ENCODE measurements around the gene PASK. TPM values are rescaled to one million over a fixed set of nuclear protein-coding genes. Genes with fewer than 3 reads are reported as not detected.
A peak's percentile ranks its signal among the peaks of the same experiment; 100 is the strongest.

The PASK gene
- total RNA-seq, 2 experiments from 2014 or later = 62.9 to 88.1 TPM

DNA sequence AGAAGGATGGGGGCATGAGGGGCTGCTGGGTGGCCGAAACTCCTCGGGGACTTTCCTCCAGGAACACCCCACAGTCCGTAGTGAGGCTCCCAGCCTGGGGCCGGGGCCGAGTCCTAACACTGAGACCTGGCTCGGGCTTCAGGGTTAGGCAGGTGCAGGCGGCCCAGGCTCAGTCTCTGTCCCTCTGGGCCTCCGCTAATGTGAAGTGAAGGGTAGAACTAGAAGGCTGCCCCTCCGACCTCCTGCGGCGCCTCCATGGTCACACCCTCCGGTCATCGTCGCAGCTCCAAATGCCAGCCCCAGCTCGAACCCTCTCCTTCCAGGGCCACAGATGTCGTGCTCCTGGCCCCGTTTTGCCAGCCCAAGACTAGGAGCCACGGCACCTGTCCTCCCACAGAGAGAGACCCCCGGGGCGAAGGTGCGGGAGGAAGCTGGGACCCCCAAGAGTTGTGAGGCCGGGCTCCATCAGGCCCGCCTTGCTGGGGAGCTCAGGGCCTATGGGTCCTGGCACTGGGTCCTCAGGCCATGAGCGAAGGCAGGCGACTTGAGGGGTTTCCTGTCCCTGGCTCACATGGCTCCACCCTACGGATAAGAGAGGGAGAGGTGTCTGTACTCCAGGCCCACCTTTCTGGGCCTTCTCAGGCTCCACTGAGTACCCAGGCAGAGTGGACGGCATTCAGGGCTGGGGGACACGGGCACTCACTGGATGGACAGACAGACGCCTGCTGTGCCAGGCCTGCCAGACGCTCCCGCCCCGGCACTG, 40.0 kb upstream of the PASK start:
- H3K9me3 Mint-ChIP-seq (ENCODE audit: low read depth) = no peaks in the 10 kb centered on the region
- no peak overlapping the region for H3K4me3 Mint-ChIP-seq
- CTCF ChIA-PET = no interaction called here
- no peak for ATAC-seq
- intact Hi-C loops (cut with DNase I, micrococcal nuclease) = no loop called here
- H3K4me1 Mint-ChIP-seq = no peaks in the 10 kb centered on the region
- no peak overlapping the region for H3K27ac Mint-ChIP-seq
- peaks cover 5% of the 10 kb centered on the region for H3K36me3 Mint-ChIP-seq (ENCODE audit: low read depth)
- POLR2A ChIA-PET = no interaction called here
- no peaks in the 10 kb centered on the region for H3K27me3 Mint-ChIP-seq
- no peak for DNase-seq

DNA sequence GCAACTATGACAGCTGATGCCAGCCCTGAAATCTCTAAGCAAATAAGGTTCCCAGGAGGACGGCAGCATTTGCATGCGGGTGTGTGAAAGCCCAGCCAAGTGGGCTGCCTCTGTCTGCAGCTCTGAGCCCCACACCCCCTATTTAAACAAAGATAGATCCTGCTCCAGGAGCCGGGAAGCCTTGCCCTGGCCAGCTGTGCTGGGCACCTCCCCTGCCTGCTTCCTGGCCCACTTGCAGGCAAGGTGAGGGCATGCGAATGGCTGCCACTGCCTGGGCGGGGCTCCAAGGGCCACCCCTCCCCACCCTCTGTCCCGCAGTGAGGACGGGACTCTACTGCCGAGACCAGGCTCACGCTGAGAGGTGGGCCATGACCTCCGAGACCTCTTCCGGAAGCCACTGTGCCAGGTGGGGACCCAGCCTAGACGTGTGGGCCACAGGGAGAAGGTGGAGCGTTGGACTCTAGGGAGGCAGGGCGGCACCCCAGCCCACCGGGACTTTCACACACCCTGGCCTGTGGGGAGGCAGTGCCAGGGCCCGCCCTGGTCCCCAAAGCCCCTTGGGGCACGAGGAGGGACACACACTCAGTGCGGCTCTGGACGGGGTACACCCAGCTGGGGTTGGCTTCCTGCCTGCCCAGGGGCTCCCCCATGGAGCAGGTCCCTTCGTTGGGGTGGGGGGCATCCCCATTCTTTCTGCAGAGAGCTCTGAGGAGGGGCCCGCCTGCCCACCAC, 39.3 kb upstream of the PASK start, which contains the start of gene ANO7:
ANO7 (plus strand) TSS at position 317 of the 732 bp plus-strand sequence. CDS start 1,387 bp downstream, outside the sequence.
- intact Hi-C loops (cut with DNase I, micrococcal nuclease) = no loop called here
- H3K36me3 Mint-ChIP-seq (ENCODE audit: low read depth) = peaks cover 5% of the 10 kb centered on the region
- ChIA-PET POLR2A (no interaction called here), CTCF (interaction anchor here (0.6 kb wide), 1 partner anchor 12 kb away, joined by 3 read pairs; no protein-coding TSS in a partner anchor)
- ATAC-seq = no peak
- H3K27me3 Mint-ChIP-seq = no peaks in the 10 kb centered on the region
- H3K4me3 Mint-ChIP-seq = no peak within 1 kb of the TSS
- H3K27ac Mint-ChIP-seq = no peak within 1 kb of the TSS
- no peaks in the 10 kb centered on the region for H3K9me3 Mint-ChIP-seq (ENCODE audit: low read depth)
- no peaks in the 10 kb centered on the region for H3K4me1 Mint-ChIP-seq
- no peak for DNase-seq

DNA sequence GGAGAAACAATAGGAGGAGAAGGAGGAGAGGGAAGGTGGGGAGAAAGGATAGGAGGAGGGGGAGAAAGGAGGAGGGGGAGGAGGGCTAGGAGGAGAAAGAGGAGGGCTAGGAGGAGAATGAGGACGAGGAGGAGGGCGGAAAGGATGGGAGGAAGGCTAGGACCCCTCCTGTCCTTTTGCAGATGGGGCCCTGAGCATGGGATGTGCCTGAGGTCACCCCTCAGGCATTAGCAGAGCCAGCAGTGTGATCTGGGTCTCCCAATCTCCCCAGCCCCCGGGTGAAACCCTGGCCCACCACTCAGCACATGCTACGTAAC, 38.6 kb upstream of the PASK start:
- POLR2A ChIA-PET = no interaction called here
- H3K4me1 Mint-ChIP-seq = no peaks in the 10 kb centered on the region
- CTCF ChIA-PET = interaction anchor here (0.6 kb wide), 1 partner anchor 13 kb away, joined by 3 read pairs; no protein-coding TSS in a partner anchor

DNA sequence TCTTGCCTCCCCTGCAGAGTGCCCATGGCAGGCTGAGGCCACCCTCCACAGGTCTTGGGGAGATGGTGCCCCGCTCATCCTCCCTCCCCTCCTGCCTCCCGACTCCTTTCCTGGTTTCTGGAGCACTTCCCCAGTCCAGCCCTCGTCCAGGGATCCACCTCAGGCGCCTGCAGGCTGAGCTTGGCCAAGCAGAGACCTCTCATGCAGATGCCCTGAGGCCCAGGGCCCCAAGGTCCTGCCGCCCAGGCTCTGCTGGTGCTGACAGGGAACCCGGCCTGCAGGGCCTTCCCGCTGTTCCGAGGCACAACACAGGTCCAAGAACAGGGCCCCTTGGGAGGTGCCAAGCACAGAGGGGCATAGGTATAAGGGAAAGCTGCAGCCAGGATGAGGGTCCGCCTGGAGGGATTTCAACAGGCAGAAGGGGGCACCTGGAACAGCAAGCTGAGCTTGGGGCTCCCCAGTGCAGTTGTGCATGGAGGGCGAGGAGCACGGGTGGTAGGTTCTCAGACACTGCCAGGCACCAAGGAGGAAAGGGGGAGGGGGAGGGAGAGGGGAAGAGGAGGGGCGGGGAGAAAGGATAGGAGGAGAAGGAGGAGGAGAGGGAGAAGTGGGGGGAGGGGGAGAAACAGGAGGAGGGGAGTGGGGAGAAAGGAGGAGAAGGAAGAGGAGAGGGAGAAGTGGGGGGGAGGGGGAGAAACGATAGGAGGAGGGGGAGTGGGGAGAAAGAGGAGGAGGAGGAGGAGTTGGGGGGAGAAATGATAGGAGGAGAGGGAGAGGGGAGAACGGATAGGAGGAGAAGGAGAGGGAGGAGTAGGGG, 38.0 kb upstream of the PASK start:
- POLR2A ChIA-PET = no interaction called here
- H3K4me1 Mint-ChIP-seq = no peaks in the 10 kb centered on the region
- no peak overlapping the region for H3K27ac Mint-ChIP-seq
- H3K4me3 Mint-ChIP-seq = no peak overlapping the region
- DNase-seq (no peak), ATAC-seq (no peak)
- CTCF ChIA-PET = interaction anchor here (0.7 kb wide), 1 partner anchor 25 kb away, joined by 3 read pairs; no protein-coding TSS in a partner anchor
- no peaks in the 10 kb centered on the region for H3K9me3 Mint-ChIP-seq (ENCODE audit: low read depth)
- no peaks in the 10 kb centered on the region for H3K27me3 Mint-ChIP-seq
- intact Hi-C loops (cut with DNase I, micrococcal nuclease) = no loop called here
- peaks cover 9% of the 10 kb centered on the region for H3K36me3 Mint-ChIP-seq (ENCODE audit: low read depth)

More for the DNA sequence above, 38.6 kb upstream of the PASK start:
- no peak overlapping the region for H3K27ac Mint-ChIP-seq
- H3K36me3 Mint-ChIP-seq (ENCODE audit: low read depth) = peaks cover 5% of the 10 kb centered on the region
- DNase-seq (no peak), ATAC-seq (no peak)
- no peaks in the 10 kb centered on the region for H3K9me3 Mint-ChIP-seq (ENCODE audit: low read depth)
- no peaks in the 10 kb centered on the region for H3K27me3 Mint-ChIP-seq
- intact Hi-C loops (cut with DNase I, micrococcal nuclease) = no loop called here
- H3K4me3 Mint-ChIP-seq = no peak overlapping the region

DNA sequence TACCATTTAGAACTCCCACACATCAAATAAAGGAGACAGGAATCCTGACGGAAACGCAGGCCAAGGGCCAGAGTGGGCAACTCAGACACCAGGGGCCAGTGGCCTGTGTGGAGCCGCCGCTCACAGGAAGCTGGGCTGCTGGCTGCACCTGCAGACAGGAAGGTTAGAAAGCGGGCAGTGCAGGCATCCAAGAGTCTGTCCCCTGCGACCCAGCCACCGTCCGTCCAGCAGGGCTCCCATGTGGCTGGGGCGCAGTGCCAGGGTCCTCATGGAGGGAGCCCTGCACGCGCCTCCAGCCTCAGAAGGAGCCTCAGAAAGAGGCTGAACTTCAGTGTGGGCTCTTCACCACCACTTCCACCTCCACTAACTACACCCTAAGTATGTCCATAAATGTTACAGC, 36.7 kb upstream of the PASK start:
- H3K4me3 Mint-ChIP-seq = no peak overlapping the region
- no peaks in the 10 kb centered on the region for H3K9me3 Mint-ChIP-seq (ENCODE audit: low read depth)
- intact Hi-C loops (cut with DNase I, micrococcal nuclease) = no loop called here
- H3K4me1 Mint-ChIP-seq = no peaks in the 10 kb centered on the region
- H3K36me3 Mint-ChIP-seq (ENCODE audit: low read depth) = peaks cover 11% of the 10 kb centered on the region
- no peaks in the 10 kb centered on the region for H3K27me3 Mint-ChIP-seq
- no peak overlapping the region for H3K27ac Mint-ChIP-seq
- DNase-seq (no peak), ATAC-seq (no peak)
- ChIA-PET POLR2A (no interaction called here), CTCF (no interaction called here)

DNA sequence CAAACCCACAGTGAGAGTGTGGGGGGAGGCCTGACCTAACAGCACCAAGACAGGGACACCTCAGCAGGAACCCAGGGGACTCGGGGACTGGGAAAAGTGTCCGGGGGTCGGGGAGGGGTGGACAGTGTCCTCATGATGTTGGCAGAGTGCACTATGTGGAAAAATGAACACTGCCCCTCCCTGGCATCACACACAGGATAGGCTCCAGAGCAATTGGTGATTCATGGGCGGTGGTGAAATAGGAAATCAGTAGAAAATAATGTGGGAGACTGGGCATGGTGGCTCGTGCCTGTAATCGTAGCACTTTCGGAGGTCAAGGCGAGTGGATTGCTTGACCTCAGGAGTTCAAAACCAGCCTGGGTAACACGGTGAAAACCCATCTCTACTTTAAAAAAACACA, 35.6 kb upstream of the PASK start:
- H3K27me3 Mint-ChIP-seq = no peaks in the 10 kb centered on the region
- DNase-seq = no peak
- H3K36me3 Mint-ChIP-seq (ENCODE audit: low read depth) = peaks cover 14% of the 10 kb centered on the region
- ATAC-seq = no peak
- H3K4me1 Mint-ChIP-seq = peaks cover 3% of the 10 kb centered on the region
- ChIA-PET CTCF (interaction anchor here (0.7 kb wide), 1 partner anchor 198 kb away, joined by 3 read pairs; no protein-coding TSS in a partner anchor), POLR2A (no interaction called here)
- no peak overlapping the region for H3K27ac Mint-ChIP-seq
- no peaks in the 10 kb centered on the region for H3K9me3 Mint-ChIP-seq (ENCODE audit: low read depth)
- no peak overlapping the region for H3K4me3 Mint-ChIP-seq
- intact Hi-C loops (cut with DNase I, micrococcal nuclease) = no loop called here

DNA sequence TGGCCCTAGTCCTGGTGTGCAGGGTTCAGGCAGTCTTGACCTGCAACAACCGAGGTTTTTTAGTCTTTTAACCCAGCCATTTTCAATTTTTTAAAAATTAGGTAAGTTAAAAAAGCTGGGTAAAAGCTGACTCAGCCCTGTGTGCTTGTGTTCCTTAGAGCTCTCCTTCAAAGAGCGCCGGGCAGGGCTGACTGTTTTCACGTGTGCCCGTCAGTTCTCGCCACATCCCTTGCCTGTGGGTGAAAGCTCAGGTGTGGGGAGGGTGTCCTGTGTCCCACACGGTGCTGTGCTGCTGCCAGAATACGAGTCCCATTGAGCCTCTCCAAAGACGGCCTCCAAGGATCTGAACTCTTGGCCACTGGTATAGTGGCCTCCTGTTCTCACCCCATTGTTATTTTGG, 33.9 kb upstream of the PASK start:
- no peaks in the 10 kb centered on the region for H3K27me3 Mint-ChIP-seq
- ChIA-PET POLR2A (no interaction called here), CTCF (no interaction called here)
- intact Hi-C loops (cut with DNase I, micrococcal nuclease) = no loop called here
- H3K4me1 Mint-ChIP-seq = peaks cover 13% of the 10 kb centered on the region
- no peaks in the 10 kb centered on the region for H3K9me3 Mint-ChIP-seq (ENCODE audit: low read depth)
- DNase-seq (no peak), ATAC-seq (no peak)
- H3K27ac Mint-ChIP-seq = no peak overlapping the region
- H3K36me3 Mint-ChIP-seq (ENCODE audit: low read depth) = peaks cover 26% of the 10 kb centered on the region
- H3K4me3 Mint-ChIP-seq = no peak overlapping the region

DNA sequence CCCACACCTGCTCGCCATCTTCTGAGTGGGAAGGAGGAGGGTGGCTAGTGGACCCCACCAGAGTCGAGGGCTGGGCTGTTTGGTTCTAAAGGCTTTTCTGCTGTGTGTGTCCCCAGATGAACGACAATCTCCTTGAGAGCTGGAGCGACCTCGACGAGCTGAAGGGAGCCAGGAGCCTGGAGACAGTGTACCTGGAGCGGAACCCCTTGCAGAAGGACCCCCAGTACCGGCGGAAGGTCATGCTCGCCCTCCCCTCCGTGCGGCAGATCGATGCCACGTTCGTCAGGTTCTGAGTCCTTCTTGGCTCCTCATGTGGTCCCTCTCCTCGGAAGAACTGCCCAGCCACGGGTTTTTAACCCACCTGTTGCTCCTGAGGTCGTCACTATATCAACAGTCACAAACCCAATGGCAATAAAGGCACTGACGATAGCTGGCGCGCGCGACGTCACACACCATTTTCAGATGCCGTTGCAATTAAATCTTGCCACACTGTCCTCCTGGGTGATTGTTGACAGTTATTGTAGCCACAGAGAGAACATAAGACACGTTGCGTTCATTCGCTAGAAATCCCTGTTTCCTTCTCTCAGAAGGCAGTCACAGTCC, 33.4 kb upstream of the PASK start:
- POLR2A ChIA-PET = no interaction called here
- H3K4me3 Mint-ChIP-seq = no peak overlapping the region
- ATAC-seq (no peak), DNase-seq (no peak)
- peaks cover 29% of the 10 kb centered on the region for H3K36me3 Mint-ChIP-seq (ENCODE audit: low read depth)
- no peak overlapping the region for H3K27ac Mint-ChIP-seq
- CTCF ChIA-PET = interaction anchor here (0.7 to 1.1 kb wide), 2 partner anchors 65 to 180 kb away, joined by 3 to 4 read pairs; no protein-coding TSS in a partner anchor
- H3K4me1 Mint-ChIP-seq = peaks cover 13% of the 10 kb centered on the region
- no peaks in the 10 kb centered on the region for H3K27me3 Mint-ChIP-seq
- intact Hi-C loops (cut with DNase I, micrococcal nuclease) = no loop called here
- no peaks in the 10 kb centered on the region for H3K9me3 Mint-ChIP-seq (ENCODE audit: low read depth)

DNA sequence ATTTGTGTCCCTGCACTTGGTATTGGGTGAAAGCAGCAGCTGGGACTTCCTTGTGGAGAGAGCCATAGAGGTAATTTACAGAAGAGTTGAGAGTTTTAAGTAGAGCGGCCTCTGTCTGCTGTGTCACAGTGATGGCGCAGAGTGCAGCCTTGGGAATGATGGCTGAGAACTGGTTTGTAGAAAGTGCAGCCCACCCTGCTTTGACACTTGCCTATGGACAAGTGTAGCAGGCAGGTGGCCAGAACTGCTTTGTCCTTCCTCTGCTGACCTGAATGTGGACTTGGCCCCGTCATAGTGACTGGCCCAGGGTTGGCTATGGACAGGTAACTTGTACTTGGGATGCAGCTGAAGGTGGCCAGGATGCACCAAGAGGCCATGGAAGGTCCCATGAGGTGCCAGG, 32.9 kb upstream of the PASK start:
- H3K9me3 Mint-ChIP-seq (ENCODE audit: low read depth) = no peaks in the 10 kb centered on the region
- CTCF ChIA-PET = interaction anchor here (0.7 to 1.1 kb wide), 2 partner anchors 65 to 180 kb away, joined by 3 to 4 read pairs; no protein-coding TSS in a partner anchor
- H3K4me3 Mint-ChIP-seq = no peak overlapping the region
- peaks cover 29% of the 10 kb centered on the region for H3K36me3 Mint-ChIP-seq (ENCODE audit: low read depth)
- H3K27ac Mint-ChIP-seq = no peak overlapping the region
- ATAC-seq (no peak), DNase-seq (no peak)
- intact Hi-C loops (cut with DNase I, micrococcal nuclease) = no loop called here
- no peaks in the 10 kb centered on the region for H3K27me3 Mint-ChIP-seq
- peaks cover 13% of the 10 kb centered on the region for H3K4me1 Mint-ChIP-seq
- POLR2A ChIA-PET = no interaction called here

DNA sequence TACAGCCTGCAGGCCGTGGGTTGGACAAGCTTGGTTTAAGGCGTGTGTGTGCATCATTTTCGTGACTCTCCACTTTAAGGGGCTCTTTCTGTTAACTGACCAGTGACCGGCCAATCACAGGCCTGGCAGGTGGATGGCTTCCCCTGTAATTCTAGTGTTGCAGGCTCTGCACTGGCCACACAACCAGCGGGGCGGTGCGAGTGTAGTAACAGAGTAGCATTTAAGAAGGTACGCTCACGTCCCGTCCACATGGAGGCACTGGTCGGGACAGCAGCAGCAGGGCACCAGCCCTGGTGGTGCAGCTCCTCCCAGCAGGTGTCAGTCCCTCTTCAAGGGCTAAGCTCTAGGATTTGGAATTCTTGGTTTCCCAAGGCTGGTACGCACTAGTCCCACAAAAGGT, 31.2 kb upstream of the PASK start:
- ChIA-PET POLR2A (interaction anchor here (1.0 kb wide), 1 partner anchor 31 kb away, joined by 5 read pairs; the partner anchor contains the start of gene PASK), CTCF (interaction anchor here (0.9 to 1.2 kb wide), 3 partner anchors 24 to 102 kb away, joined by 3 to 4 read pairs (median 3); partner anchors contain the start of gene PPP1R7)
- no peak overlapping the region for H3K4me3 Mint-ChIP-seq
- no peaks in the 10 kb centered on the region for H3K9me3 Mint-ChIP-seq (ENCODE audit: low read depth)
- H3K4me1 Mint-ChIP-seq = peaks cover 13% of the 10 kb centered on the region
- peaks cover 29% of the 10 kb centered on the region for H3K36me3 Mint-ChIP-seq (ENCODE audit: low read depth)
- H3K27me3 Mint-ChIP-seq = no peaks in the 10 kb centered on the region
- intact Hi-C loops (cut with DNase I, micrococcal nuclease) = loop anchor here in 1 of 2 experiments (1.0 kb wide), 2 partner anchors 25 to 440 kb away; no protein-coding TSS in a partner anchor
- no peak for DNase-seq
- no peak overlapping the region for H3K27ac Mint-ChIP-seq
- no peak for ATAC-seq

DNA sequence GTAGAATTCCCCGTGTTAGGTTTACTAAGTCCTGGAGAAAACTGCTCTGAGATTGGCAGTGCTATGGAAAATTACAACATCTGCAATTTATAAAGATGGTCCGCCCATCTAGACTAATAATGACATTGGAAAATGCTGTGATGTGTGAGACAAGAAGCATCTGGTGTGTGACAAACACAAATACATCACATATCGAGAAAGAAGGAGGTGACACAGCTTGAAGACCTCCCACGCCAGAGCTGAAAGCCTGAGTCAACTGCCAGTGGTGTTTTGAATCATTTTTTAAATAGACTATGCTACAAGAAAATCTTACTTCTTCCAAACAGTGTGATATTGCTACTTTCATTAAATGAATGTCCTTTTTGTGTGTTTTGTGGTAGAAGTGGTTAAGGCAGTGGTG, 30.6 kb upstream of the PASK start:
- POLR2A ChIA-PET = interaction anchor here (0.6 to 1.0 kb wide), 2 partner anchors 31 to 205 kb away, joined by 4 to 5 read pairs; partner anchors contain the start of gene PASK
- H3K4me1 Mint-ChIP-seq = peaks cover 13% of the 10 kb centered on the region
- peak; percentile 92 for ATAC-seq

More for the DNA sequence above, 30.6 kb upstream of the PASK start:
- Mint-ChIP-seq H3K27ac (peak overlapping the region; percentile 47), H3K4me3 (no peak overlapping the region), H3K9me3 (ENCODE audit: low read depth) (no peaks in the 10 kb centered on the region), H3K27me3 (no peaks in the 10 kb centered on the region), H3K36me3 (ENCODE audit: low read depth) (peaks cover 33% of the 10 kb centered on the region)
- peak; percentile 69 for DNase-seq
- intact Hi-C loops (cut with DNase I, micrococcal nuclease) = loop anchor here in 1 of 2 experiments (1.0 kb wide), 2 partner anchors 25 to 440 kb away; no protein-coding TSS in a partner anchor
- CTCF ChIA-PET = interaction anchor here (0.9 to 1.2 kb wide), 3 partner anchors 25 to 101 kb away, joined by 3 to 4 read pairs (median 3); partner anchors contain the start of gene PPP1R7

Data from activated CD4-positive, alpha-beta T cell treated with anti-CD3 and anti-CD28 coated beads for 36 hours (primary cell).